Measurements from ENCODE around the gene GFER.
"Not testable (repeated sequence)": the region's sequence is repeated elsewhere in the genome, so short reads cannot be mapped to it uniquely, and the experiment has no call there.

Gene GFER

DNA sequence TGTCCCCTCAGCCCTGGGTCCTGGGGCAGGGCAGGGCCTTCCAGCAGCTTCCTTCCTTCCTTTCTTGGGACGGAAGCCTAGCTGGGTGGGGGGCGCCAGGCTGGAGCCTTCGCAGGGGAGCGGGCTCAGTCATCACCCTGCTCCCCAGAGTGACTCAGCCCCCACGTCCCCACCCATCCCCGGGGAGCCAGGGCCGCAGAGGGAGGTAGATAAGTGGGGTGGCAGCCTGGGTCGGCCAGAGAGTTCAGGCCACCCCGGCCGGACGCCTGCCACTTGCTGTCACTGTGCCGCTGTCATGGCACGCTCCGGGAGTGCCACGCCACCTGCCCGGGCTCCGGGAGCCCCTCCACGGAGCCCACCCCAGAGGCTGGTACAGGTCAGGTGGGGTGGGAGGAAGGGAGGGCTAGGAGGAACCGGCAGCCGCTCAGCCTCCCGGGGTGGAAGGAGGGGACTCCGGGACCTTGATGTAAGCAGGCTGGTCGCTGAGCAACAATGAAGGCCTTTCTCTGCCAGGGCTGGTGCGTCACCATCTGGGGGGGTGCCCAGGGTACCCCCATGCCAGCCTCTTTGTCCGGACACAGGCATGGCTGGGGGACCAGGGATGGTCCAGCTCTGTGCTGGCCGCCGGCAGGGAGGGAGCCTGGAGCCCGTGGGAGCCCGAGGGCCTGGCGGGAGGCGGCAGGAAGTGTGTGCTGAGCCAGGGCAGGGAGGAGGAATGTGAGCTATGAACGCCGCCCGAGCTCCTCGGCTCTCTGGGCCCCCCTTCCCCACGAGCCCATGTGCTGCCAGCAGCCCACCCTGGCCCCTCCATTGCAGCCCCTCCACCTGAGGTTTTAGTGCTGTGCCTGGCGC lies 49.3 kb downstream of the GFER start (continued):
- peak; percentile 19; the same call in 1 of the 2 replicates for TF ChIP-seq FEZF1 (tag by site-specific recombination; IDR thresholded peaks at IDR 0.05)
- peak; percentile 46; the same call in 1 of the 2 replicates for TF ChIP-seq GLIS2 (tag by site-specific recombination; IDR thresholded peaks at IDR 0.05)
- no peak for TF ChIP-seq TRIM28 (IDR thresholded peaks at IDR 0.05; ENCODE audit: borderline replicate concordance, low read length)
- TF ChIP-seq SP2 (tag by site-specific recombination; IDR thresholded peaks at IDR 0.05), result 0 out of 2 replicates have a peak, but pooled peaks have one; percentile 34
- TF ChIP-seq ZNF274 (IDR thresholded peaks at IDR 0.05; ENCODE audit: low read length), result no peak
- TF ChIP-seq ZNF274 (tag by site-specific recombination; IDR thresholded peaks at IDR 0.05; ENCODE audit: borderline replicate concordance), result no peak
- TF ChIP-seq, protein P1, sequence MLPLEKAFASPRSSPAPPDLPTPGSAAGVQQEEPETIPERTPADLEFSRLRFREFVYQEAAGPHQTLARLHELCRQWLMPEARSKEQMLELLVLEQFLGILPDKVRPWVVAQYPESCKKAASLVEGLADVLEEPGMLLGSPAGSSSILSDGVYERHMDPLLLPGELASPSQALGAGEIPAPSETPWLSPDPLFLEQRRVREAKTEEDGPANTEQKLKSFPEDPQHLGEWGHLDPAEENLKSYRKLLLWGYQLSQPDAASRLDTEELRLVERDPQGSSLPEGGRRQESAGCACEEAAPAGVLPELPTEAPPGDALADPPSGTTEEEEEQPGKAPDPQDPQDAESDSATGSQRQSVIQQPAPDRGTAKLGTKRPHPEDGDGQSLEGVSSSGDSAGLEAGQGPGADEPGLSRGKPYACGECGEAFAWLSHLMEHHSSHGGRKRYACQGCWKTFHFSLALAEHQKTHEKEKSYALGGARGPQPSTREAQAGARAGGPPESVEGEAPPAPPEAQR (tag by site-specific recombination; IDR thresholded peaks at IDR 0.05), result no peak
- peak; percentile 54 for TF ChIP-seq GLIS1 (tag by site-specific recombination; IDR thresholded peaks at IDR 0.05)
- TF ChIP-seq ZNF791 (tag by site-specific recombination; IDR thresholded peaks at IDR 0.05), result no peak
- no peak for TF ChIP-seq ZNF792 (tag by site-specific recombination; IDR thresholded peaks at IDR 0.05)

DNA sequence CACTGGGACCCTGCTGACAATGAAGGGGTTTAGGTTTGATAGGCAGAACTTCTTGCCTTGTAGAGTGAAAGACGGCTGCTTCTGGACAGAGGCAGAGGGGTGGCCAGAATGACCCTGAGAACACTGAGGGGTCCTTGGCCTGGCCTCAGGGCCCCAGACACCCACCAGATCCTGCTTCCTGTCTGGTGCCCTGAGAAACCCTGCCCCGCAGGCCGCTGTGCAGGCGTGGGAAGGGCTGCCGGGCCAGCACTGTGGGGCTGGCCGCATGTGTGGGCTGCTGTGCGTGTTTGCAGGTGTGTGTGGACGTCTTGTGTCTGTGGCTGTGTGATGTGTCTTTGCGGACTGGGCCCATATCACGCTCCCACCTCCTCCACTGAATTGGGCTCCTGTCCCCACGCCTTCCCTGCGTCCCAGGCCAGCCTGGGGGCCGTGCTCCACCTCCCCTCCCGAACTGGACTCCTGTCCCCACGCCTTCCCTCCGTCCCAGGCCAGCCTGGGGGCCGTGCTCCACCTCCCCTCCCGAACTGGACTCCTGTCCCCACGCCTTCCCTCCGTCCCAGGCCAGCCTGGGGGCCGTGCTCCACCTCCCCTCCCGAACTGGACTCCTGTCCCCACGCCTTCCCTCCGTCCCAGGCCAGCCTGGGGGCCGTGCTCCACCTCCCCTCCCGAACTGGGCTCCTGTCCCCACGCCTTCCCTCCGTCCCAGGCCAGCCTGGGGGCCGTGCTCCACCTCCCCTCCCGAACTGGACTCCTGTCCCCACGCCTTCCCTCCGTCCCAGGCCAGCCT lies 50.1 kb downstream of the GFER start:
- TF ChIP-seq EGR2 (tag by site-specific recombination; IDR thresholded peaks at IDR 0.05; ENCODE audit: low read depth), result peak; percentile 86
- peak; percentile 81 for TF ChIP-seq ZFHX2 (tag by site-specific recombination; conservative IDR thresholded peaks at IDR 0.05)
- not testable (repeated sequence) for H3K27ac ChIP-seq (ENCODE audit: extremely low read depth, low read depth, low read length); H3K9me3 ChIP-seq (ENCODE audit: control insufficient read depth, insufficient read depth, low read depth, low read length); H3K4me1 ChIP-seq (ENCODE audit: control insufficient read depth, insufficient read depth, low read length); H3K4me3 ChIP-seq (ENCODE audit: low read depth, low read length)
- peaks cover 0 to 16% of the 10 kb centered on the region in 2 experiments; a peak in 1 of 3 replicates for H3K36me3 ChIP-seq (ENCODE audit: control insufficient read depth in 2 of 2, insufficient read depth in 1 of 2, low read length in 2 of 2)
- POLR2A ChIA-PET, result interaction anchor here (1.1 to 2.6 kb wide), 2 partner anchors 14 to 121 kb away, joined by 3 to 16 read pairs; partner anchors contain the start of genes NTHL1, TRAF7 and TSC2
- CTCF ChIA-PET, result interaction anchor here (1.0 kb wide), 1 partner anchor 103 kb away, joined by 3 read pairs; no protein-coding TSS in a partner anchor

DNA sequence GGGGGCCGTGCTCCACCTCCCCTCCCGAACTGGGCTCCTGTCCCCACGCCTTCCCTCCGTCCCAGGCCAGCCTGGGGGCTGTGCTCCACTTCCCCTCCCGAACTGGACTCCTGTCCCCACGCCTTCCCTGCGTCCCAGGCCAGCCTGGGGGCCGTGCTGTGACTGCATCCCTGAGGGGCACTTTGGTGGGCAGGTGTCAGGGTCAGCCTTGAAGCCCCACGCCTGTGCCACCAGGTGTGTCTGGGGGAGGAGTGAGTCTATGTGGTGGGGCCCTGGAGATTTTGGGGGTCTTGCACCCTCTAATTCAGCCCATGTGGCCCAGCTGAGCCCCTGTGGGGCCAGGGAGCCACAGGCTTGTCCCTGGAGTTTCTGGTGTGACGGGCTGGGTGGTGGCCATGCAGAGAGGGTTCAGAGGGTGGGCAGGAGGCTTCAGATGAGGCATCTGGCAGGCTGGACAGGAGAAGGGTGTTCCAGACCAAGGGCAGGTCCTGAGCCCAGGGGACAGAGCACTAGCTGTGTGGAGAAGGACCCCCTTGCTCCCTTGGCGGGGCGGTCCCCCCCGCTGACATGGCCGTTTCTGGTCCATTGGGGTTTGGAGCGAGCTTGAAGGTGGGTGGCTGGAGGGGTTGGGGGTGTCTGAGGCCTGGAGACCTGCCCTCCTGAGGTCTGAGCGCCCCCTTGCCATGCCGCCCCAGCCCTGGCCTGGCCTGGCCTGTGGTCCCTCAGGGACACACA lies 50.9 kb downstream of the GFER start:
- CTCF ChIA-PET, result interaction anchor here (1.1 to 1.2 kb wide), 3 partner anchors 86 to 254 kb away, joined by 3 to 8 read pairs (median 3); no protein-coding TSS in a partner anchor
- H3K36me3 ChIP-seq (ENCODE audit: control insufficient read depth in 2 of 2, insufficient read depth in 1 of 2, low read length in 2 of 2), result peaks cover 0 to 15% of the 10 kb centered on the region in 2 experiments; a peak in 1 of 3 replicates
- no peak for TF ChIP-seq ZNF830 (tag by site-specific recombination; IDR thresholded peaks at IDR 0.05; ENCODE audit: low read depth)
- TF ChIP-seq, protein P2, sequence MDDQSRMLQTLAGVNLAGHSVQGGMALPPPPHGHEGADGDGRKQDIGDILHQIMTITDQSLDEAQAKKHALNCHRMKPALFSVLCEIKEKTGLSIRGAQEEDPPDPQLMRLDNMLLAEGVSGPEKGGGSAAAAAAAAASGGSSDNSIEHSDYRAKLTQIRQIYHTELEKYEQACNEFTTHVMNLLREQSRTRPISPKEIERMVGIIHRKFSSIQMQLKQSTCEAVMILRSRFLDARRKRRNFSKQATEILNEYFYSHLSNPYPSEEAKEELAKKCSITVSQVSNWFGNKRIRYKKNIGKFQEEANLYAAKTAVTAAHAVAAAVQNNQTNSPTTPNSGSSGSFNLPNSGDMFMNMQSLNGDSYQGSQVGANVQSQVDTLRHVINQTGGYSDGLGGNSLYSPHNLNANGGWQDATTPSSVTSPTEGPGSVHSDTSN (CRISPR knock-in tag; IDR thresholded peaks at IDR 0.05), result peak; percentile 27; the same call in 1 of the 2 replicates
- peak; percentile 27; the same call in 1 of the 2 replicates for TF ChIP-seq ZBTB8A (tag by site-specific recombination; IDR thresholded peaks at IDR 0.05)
- TF ChIP-seq, protein P3, sequence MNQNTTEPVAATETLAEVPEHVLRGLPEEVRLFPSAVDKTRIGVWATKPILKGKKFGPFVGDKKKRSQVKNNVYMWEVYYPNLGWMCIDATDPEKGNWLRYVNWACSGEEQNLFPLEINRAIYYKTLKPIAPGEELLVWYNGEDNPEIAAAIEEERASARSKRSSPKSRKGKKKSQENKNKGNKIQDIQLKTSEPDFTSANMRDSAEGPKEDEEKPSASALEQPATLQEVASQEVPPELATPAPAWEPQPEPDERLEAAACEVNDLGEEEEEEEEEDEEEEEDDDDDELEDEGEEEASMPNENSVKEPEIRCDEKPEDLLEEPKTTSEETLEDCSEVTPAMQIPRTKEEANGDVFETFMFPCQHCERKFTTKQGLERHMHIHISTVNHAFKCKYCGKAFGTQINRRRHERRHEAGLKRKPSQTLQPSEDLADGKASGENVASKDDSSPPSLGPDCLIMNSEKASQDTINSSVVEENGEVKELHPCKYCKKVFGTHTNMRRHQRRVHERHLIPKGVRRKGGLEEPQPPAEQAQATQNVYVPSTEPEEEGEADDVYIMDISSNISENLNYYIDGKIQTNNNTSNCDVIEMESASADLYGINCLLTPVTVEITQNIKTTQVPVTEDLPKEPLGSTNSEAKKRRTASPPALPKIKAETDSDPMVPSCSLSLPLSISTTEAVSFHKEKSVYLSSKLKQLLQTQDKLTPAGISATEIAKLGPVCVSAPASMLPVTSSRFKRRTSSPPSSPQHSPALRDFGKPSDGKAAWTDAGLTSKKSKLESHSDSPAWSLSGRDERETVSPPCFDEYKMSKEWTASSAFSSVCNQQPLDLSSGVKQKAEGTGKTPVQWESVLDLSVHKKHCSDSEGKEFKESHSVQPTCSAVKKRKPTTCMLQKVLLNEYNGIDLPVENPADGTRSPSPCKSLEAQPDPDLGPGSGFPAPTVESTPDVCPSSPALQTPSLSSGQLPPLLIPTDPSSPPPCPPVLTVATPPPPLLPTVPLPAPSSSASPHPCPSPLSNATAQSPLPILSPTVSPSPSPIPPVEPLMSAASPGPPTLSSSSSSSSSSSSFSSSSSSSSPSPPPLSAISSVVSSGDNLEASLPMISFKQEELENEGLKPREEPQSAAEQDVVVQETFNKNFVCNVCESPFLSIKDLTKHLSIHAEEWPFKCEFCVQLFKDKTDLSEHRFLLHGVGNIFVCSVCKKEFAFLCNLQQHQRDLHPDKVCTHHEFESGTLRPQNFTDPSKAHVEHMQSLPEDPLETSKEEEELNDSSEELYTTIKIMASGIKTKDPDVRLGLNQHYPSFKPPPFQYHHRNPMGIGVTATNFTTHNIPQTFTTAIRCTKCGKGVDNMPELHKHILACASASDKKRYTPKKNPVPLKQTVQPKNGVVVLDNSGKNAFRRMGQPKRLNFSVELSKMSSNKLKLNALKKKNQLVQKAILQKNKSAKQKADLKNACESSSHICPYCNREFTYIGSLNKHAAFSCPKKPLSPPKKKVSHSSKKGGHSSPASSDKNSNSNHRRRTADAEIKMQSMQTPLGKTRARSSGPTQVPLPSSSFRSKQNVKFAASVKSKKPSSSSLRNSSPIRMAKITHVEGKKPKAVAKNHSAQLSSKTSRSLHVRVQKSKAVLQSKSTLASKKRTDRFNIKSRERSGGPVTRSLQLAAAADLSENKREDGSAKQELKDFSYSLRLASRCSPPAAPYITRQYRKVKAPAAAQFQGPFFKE (tag by site-specific recombination; IDR thresholded peaks at IDR 0.05; ENCODE audit: borderline replicate concordance), result no peak
- TF ChIP-seq ZNF600 (tag by site-specific recombination; IDR thresholded peaks at IDR 0.05), result no peak
- no peak for TF ChIP-seq ZSCAN23 (tag by site-specific recombination; IDR thresholded peaks at IDR 0.05)
- TF ChIP-seq ZNF626 (tag by site-specific recombination; IDR thresholded peaks at IDR 0.05), result no peak
- TF ChIP-seq GFI1B (tag by site-specific recombination; IDR thresholded peaks at IDR 0.05), result no peak
- TF ChIP-seq REPIN1 (tag by site-specific recombination; IDR thresholded peaks at IDR 0.05; ENCODE audit: low read depth), result no peak

More for the DNA sequence above, 50.9 kb downstream of the GFER start:
- peaks cover 4% of the 10 kb centered on the region; the same call in 1 of the 2 replicates for H3K4me1 ChIP-seq (ENCODE audit: control insufficient read depth, insufficient read depth, low read length)
- POLR2A ChIA-PET, result interaction anchor here (1.0 to 1.8 kb wide), 2 partner anchors 27 to 120 kb away, joined by 3 to 12 read pairs; partner anchors contain the start of gene TRAF7
- H3K9me3 ChIP-seq (ENCODE audit: control insufficient read depth, insufficient read depth, low read depth, low read length), result no peaks in the 10 kb centered on the region
- H3K4me3 ChIP-seq (ENCODE audit: low read depth, low read length), result no peak overlapping the region
- H3K27ac ChIP-seq (ENCODE audit: extremely low read depth, low read depth, low read length), result no peak overlapping the region; the same call in 1 of the 2 replicates
